Measurements from ENCODE around the gene SRBD1. TPM values are rescaled to one million over a fixed set of nuclear protein-coding genes. Genes with fewer than 3 reads are reported as not detected.
A peak's percentile ranks its signal among the peaks of the same experiment; 100 is the strongest.

The SRBD1 gene
- total RNA-seq, 1 experiment from 2014 or later = 17.3 TPM

DNA sequence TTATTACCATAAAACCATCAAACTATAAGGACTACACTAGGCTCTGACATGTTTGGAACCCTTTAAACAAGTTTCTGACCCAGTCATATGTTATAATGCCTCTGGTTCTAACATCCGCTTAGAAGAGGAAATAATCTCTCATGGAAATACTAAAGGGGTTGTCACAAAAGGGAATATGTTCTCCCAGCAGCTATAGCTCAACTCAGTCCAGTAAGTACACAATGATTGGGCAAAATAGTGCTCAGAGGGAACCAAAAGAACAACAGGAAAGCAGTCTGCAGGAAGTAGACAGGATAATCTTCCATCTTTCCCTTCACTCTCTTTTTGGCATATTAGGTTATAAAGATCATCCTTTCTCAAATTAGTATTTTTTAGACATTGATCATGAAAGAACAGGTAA is 4.3 kb downstream of the SRBD1 start:
- H3K36me3 Mint-ChIP-seq (ENCODE audit: insufficient read depth, unreplicated experiment) = peaks cover 12% of the 10 kb centered on the region

GRCh38 chr2:45605116-45605515 is 6.0 kb downstream of the SRBD1 start:
- ChIA-PET POLR2A (interaction anchor here (1.7 kb wide), 1 partner anchor 9 kb away, joined by 5 read pairs; no protein-coding TSS in a partner anchor), CTCF (interaction anchor here (0.5 to 1.4 kb wide), 4 partner anchors 8 to 41 kb away, joined by 3 to 6 read pairs (median 4); no protein-coding TSS in a partner anchor)
- Mint-ChIP-seq H3K4me3 (ENCODE audit: unreplicated experiment) (no peak overlapping the region), H3K36me3 (ENCODE audit: insufficient read depth, unreplicated experiment) (peaks cover 25% of the 10 kb centered on the region), H3K27me3 (ENCODE audit: insufficient read depth, unreplicated experiment) (no peaks in the 10 kb centered on the region), H3K9me3 (ENCODE audit: unreplicated experiment) (no peaks in the 10 kb centered on the region), H3K27ac (ENCODE audit: low read depth, unreplicated experiment) (no peak overlapping the region), H3K4me1 (ENCODE audit: insufficient read depth, unreplicated experiment) (peaks cover 32% of the 10 kb centered on the region)
- DNase-seq (ENCODE audit: unreplicated experiment) = no peak
- intact Hi-C loops (cut with micrococcal nuclease) = no loop called here
- no TSS peak for BruUV-seq (replicated peaks)
- TF ChIP-seq CTCF (IDR thresholded peaks at IDR 0.05; ENCODE audit: unreplicated experiment) = no peak

More for the DNA sequence above, 4.3 kb downstream of the SRBD1 start:
- TF ChIP-seq CTCF (IDR thresholded peaks at IDR 0.05; ENCODE audit: unreplicated experiment) = no peak
- intact Hi-C loops (cut with micrococcal nuclease) = no loop called here
- DNase-seq (ENCODE audit: unreplicated experiment) = no peak
- no peaks in the 10 kb centered on the region for H3K27me3 Mint-ChIP-seq (ENCODE audit: insufficient read depth, unreplicated experiment)
- ChIA-PET CTCF (interaction anchor here (0.6 to 2.2 kb wide), 4 partner anchors 11 to 622 kb away, joined by 3 to 15 read pairs (median 4); no protein-coding TSS in a partner anchor), POLR2A (interaction anchor here (0.9 to 1.7 kb wide), 2 partner anchors 11 to 46 kb away, joined by 3 to 5 read pairs; no protein-coding TSS in a partner anchor)
- peaks cover 38% of the 10 kb centered on the region for H3K4me1 Mint-ChIP-seq (ENCODE audit: insufficient read depth, unreplicated experiment)
- no peaks in the 10 kb centered on the region for H3K9me3 Mint-ChIP-seq (ENCODE audit: unreplicated experiment)
- H3K27ac Mint-ChIP-seq (ENCODE audit: low read depth, unreplicated experiment) = peak overlapping the region; percentile 19
- no TSS peak for BruUV-seq (replicated peaks)
- no peak overlapping the region for H3K4me3 Mint-ChIP-seq (ENCODE audit: unreplicated experiment)

- Mint-ChIP-seq H3K4me3 (ENCODE audit: unreplicated experiment) (no peak overlapping the region), H3K27ac (ENCODE audit: low read depth, unreplicated experiment) (no peak overlapping the region), H3K9me3 (ENCODE audit: unreplicated experiment) (no peaks in the 10 kb centered on the region), H3K36me3 (ENCODE audit: insufficient read depth, unreplicated experiment) (peaks cover 42% of the 10 kb centered on the region), H3K4me1 (ENCODE audit: insufficient read depth, unreplicated experiment) (peaks cover 9% of the 10 kb centered on the region), H3K27me3 (ENCODE audit: insufficient read depth, unreplicated experiment) (no peaks in the 10 kb centered on the region)
- CTCF ChIA-PET = interaction anchor here (1.2 kb wide), 1 partner anchor 176 kb away, joined by 3 read pairs; no protein-coding TSS in a partner anchor
- POLR2A ChIA-PET = no interaction called here
- BruUV-seq (replicated peaks) = no TSS peak
- DNase-seq (ENCODE audit: unreplicated experiment) = no peak
- no peak for TF ChIP-seq CTCF (IDR thresholded peaks at IDR 0.05; ENCODE audit: unreplicated experiment)
- intact Hi-C loops (cut with micrococcal nuclease) = no loop called here
These were observed 8.4 kb downstream of the SRBD1 start for GRCh38 chr2:45602624-45603023.

- intact Hi-C loops (cut with micrococcal nuclease) = no loop called here
- H3K4me1 Mint-ChIP-seq (ENCODE audit: insufficient read depth, unreplicated experiment) = peaks cover 10% of the 10 kb centered on the region
- H3K27ac Mint-ChIP-seq (ENCODE audit: low read depth, unreplicated experiment) = peak overlapping the region; percentile 30
- no peak overlapping the region for H3K4me3 Mint-ChIP-seq (ENCODE audit: unreplicated experiment)
- TF ChIP-seq CTCF (IDR thresholded peaks at IDR 0.05; ENCODE audit: unreplicated experiment) = no peak
- POLR2A ChIA-PET = interaction anchor here (0.8 kb wide), 1 partner anchor 25 kb away, joined by 3 read pairs; no protein-coding TSS in a partner anchor
- CTCF ChIA-PET = interaction anchor here (1.0 to 2.0 kb wide), 3 partner anchors 10 to 29 kb away, joined by 3 to 7 read pairs (median 5); no protein-coding TSS in a partner anchor
- no peak for DNase-seq (ENCODE audit: unreplicated experiment)
- no TSS peak for BruUV-seq (replicated peaks)
- no peaks in the 10 kb centered on the region for H3K9me3 Mint-ChIP-seq (ENCODE audit: unreplicated experiment)
- H3K27me3 Mint-ChIP-seq (ENCODE audit: insufficient read depth, unreplicated experiment) = no peaks in the 10 kb centered on the region
- H3K36me3 Mint-ChIP-seq (ENCODE audit: insufficient read depth, unreplicated experiment) = peaks cover 33% of the 10 kb centered on the region
These were observed 12.5 kb downstream of the SRBD1 start for GRCh38 chr2:45598545-45598944.

Data from MCF 10A (cell line).